A549 (cell line): ENCODE results near the gene NECTIN1. TPM values are rescaled to one million over a fixed set of nuclear protein-coding genes. Genes with fewer than 3 reads are reported as not detected.

Experiments used
- ATAC-seq, 2 experiments: fragments of 200-7000 bp in 1 of 2; fragments of >200 bp in 1 of 2; cut with Nextera tagmentation in 1 of 2; cut with Tn5 transposase in 1 of 2; 3 replicates each; pipeline versions ENCODE4 v1.8.0 to v1.9.1; 2018 to 2020; ENCODE audit warnings: mild to moderate bottlenecking in 1 of 2, moderate library complexity in 1 of 2
- CTCF ChIA-PET: fragments of 300-600 bp; sonication (Branson Sonifier 250); formaldehyde crosslinking; extraction: SDS; loops from one replicate; lab custom pipeline; 2021; ENCODE audit warnings: antibody characterized with exemption, inconsistent platforms; lab: Yijun Ruan, JAX
- POLR2A ChIA-PET: fragments of 350-600 bp; formaldehyde crosslinking; extraction: SDS; loops from one replicate; lab custom pipeline; 2021; ENCODE audit warnings: antibody characterized with exemption, inconsistent platforms; lab: Yijun Ruan, JAX
- DNase-seq, 2 experiments: peaks; one replicate each; pipeline versions ENCODE4 v3.0.0 to v3.0.0-alpha.2; 2011 to 2016; ENCODE audit warnings: low read depth in 1 of 2, low spot score in 1 of 2
- FAIRE-seq: peaks from 2 replicates; lab custom pipeline; 2011; peaks lifted over from hg19 to GRCh38; lab: Jason Lieb, UNC
- H3K27ac ChIP-seq, 2 experiments: fragments of >200 bp; sonication (Bioruptor Twin); formaldehyde crosslinking; 3 replicates each; pipeline ENCODE4 v1.5.1; 2016 to 2017
- H3K4me1 ChIP-seq: fragments of >200 bp; sonication (Bioruptor Twin); formaldehyde crosslinking; 3 replicates; pipeline ENCODE4 v1.6.1; 2016
- H3K4me2 ChIP-seq: fragments of >200 bp; sonication (Bioruptor Twin); formaldehyde crosslinking; 3 replicates; pipeline ENCODE4 v1.6.1; 2016
- H3K4me3 ChIP-seq: fragments of >200 bp; sonication (Bioruptor Twin); formaldehyde crosslinking; 3 replicates; pipeline ENCODE4 v1.5.1; 2016
- H3K9me3 ChIP-seq: fragments of >200 bp; sonication (Bioruptor Twin); formaldehyde crosslinking; 3 replicates; pipeline ENCODE4 v1.6.1; 2016
- CBX2 ChIP-seq: fragments of 200-600 bp; sonication (generic); IDR thresholded peaks from 2 replicates; pipeline ENCODE4 v1.6.1; 2016; ENCODE audit warnings: low read depth, mild to moderate bottlenecking, borderline replicate concordance
- CBX8 ChIP-seq: fragments of 200-600 bp; sonication (generic); IDR thresholded peaks from 2 replicates; pipeline ENCODE4 v1.6.1; 2016
- CHD4 ChIP-seq: fragments of 200-600 bp; sonication (generic); IDR thresholded peaks from 2 replicates; pipeline ENCODE4 v1.6.1; 2016; ENCODE audit warnings: antibody characterized with exemption, mild to moderate bottlenecking, borderline replicate concordance
- EHF ChIP-seq: fragments of 250-450 bp; sonication (Bioruptor Pico); IDR thresholded peaks from 2 replicates; pipeline ENCODE4 v1.5.0; 2020; ENCODE audit warnings: mild to moderate bottlenecking
- EHMT2 ChIP-seq: fragments of 200-600 bp; sonication (generic); IDR thresholded peaks from 2 replicates; pipeline ENCODE4 v1.6.1; 2016; ENCODE audit warnings: antibody characterized with exemption, low read depth, mild to moderate bottlenecking, moderate library complexity
- EP300 ChIP-seq, 2 experiments: fragments of >200 bp; sonication (Bioruptor Twin); formaldehyde crosslinking; IDR thresholded peaks; 2 replicates in 1 of 2; 3 replicates in 1 of 2; pipeline ENCODE4 v1.6.1; 2016 to 2017
- FOSB ChIP-seq: fragments of 250-450 bp; sonication (Bioruptor Pico); IDR thresholded peaks from 2 replicates; pipeline ENCODE4 v1.5.0; 2020; ENCODE audit warnings: mild to moderate bottlenecking, moderate library complexity
- FOSL2 ChIP-seq, 2 experiments: fragments of 450-650 bp in 1 of 2; fragments of >200 bp in 1 of 2; sonication (Bioruptor Twin) in 1 of 2; formaldehyde crosslinking; IDR thresholded peaks; 2 replicates each; pipeline versions ENCODE4 v1.5.0 to v1.6.1; 2016 to 2020; ENCODE audit warnings: mild to moderate bottlenecking in 1 of 2, moderate library complexity in 1 of 2
- GATA3 ChIP-seq: IDR thresholded peaks from 2 replicates; pipeline ENCODE4 v1.6.1; 2012; ENCODE audit warnings: borderline replicate concordance
- MYC ChIP-seq: IDR thresholded peaks from 2 replicates; pipeline ENCODE4 v1.6.1; 2012; ENCODE audit warnings: mild to moderate bottlenecking, inconsistent platforms, low read length, improper control_type of control experiment, borderline replicate concordance
- POLR2AphosphoS2 ChIP-seq: conservative IDR thresholded peaks from 2 replicates; pipeline ENCODE4 v1.6.1; 2012; ENCODE audit warnings: low read length, improper control_type of control experiment, inconsistent platforms
- RARB ChIP-seq: fragments of 250-450 bp; sonication (Bioruptor Pico); IDR thresholded peaks from 2 replicates; pipeline ENCODE4 v1.8.0; 2021; ENCODE audit warnings: mild to moderate bottlenecking, moderate library complexity
- RCOR1 ChIP-seq: fragments of 150-350 bp; IDR thresholded peaks from 2 replicates; pipeline ENCODE4 v1.6.1; 2014; ENCODE audit warnings: antibody characterized with exemption, low read length, low read depth
- SMC3 ChIP-seq: fragments of >200 bp; sonication (Bioruptor Twin); formaldehyde crosslinking; IDR thresholded peaks from 3 replicates; pipeline ENCODE4 v1.6.1; 2018; ENCODE audit warnings: inconsistent platforms
- SREBF2 ChIP-seq: fragments of 450-650 bp; IDR thresholded peaks from 2 replicates; pipeline ENCODE4 v1.6.1; 2014; ENCODE audit warnings: mild to moderate bottlenecking, moderate library complexity
- TFCP2L1 ChIP-seq: fragments of 250-450 bp; sonication (Bioruptor Pico); IDR thresholded peaks from 2 replicates; pipeline ENCODE4 v1.5.0; 2021; ENCODE audit warnings: mild to moderate bottlenecking
- TP53 ChIP-seq: fragments of 250-450 bp; sonication (Bioruptor Pico); IDR thresholded peaks from 2 replicates; pipeline ENCODE4 v1.5.0; 2021; ENCODE audit warnings: mild to moderate bottlenecking, moderate library complexity
- ZC3H11A ChIP-seq: fragments of 450-650 bp; IDR thresholded peaks from 2 replicates; pipeline ENCODE4 v1.6.1; 2014; ENCODE audit warnings: antibody characterized with exemption, mild to moderate bottlenecking
- WGBS: methylation state at CpG from one replicate; pipeline ENCODE4 v1.1.6; 2017; ENCODE audit errors: missing lambda C conversion rate; 5-methylcytosine and 5-hydroxymethylcytosine counted together
- polyA plus RNA-seq, 4 experiments: library from polyadenylated mRNA; depleted of rRNA in 3 of 4; stranded (reverse); fragments of >200 nt; fragmentation: RNase III in 1 of 4; extraction: RNeasy Plus Mini Kit Qiagen cat#74134 plus additional on column Dnase treatment in 1 of 4; gene quantifications; 2 replicates in 3 of 4; 3 replicates in 1 of 4; pipeline ENCODE4 v1.2.3, GENCODE V29; 2011 to 2017
- TF ChIP-seq, protein P1 (sequence below): fragments of 250-450 bp; sonication (Bioruptor Pico); IDR thresholded peaks from 2 replicates; pipeline ENCODE4 v1.5.0; 2020; ENCODE audit warnings: low read depth, mild to moderate bottlenecking, moderate library complexity
- TF ChIP-seq, protein P2 (sequence below): IDR thresholded peaks from 2 replicates; pipeline ENCODE4 v1.6.1; 2012; ENCODE audit warnings: low read depth, borderline replicate concordance
- TF ChIP-seq, protein P3 (sequence below): fragments of 200-600 bp; sonication (generic); IDR thresholded peaks from 2 replicates; pipeline ENCODE4 v1.6.1; 2016; ENCODE audit warnings: antibody characterized with exemption, mild to moderate bottlenecking, moderate library complexity

NECTIN1 gene
- polyA plus RNA-seq, 2 of the 4 experiments (the other 2 are of a cell fraction) = 2.2 to 5.5 TPM

DNA sequence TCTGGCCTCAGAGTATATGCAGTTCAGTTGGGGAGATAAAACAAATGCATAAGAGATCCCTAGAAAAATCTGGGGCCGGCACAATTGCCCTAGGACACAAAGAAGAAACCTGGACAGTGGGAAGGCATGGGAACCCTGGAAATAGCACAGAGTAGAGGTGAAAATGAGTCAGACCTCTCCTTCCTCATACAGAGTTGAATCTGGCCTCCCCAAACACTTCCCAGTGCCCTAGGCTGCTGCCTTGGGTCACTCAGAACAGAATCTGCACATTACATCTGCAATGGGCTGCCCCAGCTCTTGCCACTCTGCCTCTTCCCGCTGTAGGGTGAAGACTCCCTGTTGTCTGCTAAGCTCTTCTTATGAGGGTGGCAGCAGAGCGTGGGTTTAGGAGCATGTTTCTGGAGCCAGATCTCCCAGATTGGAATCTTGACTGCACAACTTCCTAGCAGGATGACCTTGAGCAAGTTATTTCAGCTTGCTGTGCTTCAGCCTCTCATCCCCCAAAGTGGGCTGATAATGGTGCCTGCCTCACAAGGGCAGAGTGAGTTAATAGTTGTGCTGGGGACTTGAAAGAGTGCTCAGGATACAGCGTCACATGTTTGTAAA, 47.1 kb upstream of the NECTIN1 start:
- ChIA-PET POLR2A (no interaction called here), CTCF (no interaction called here)
- Histone ChIP-seq H3K4me1 (no peaks in the 10 kb centered on the region), H3K4me2 (no peak overlapping the region), H3K27ac (no peak overlapping the region), H3K9me3 (no peaks in the 10 kb centered on the region), H3K4me3 (no peak overlapping the region)
- DNase-seq = no peak
- TF ChIP-seq MYC (no peak), SREBF2 (no peak), FOSL2 (IDR thresholded peaks at IDR 0.05) (no peak), FOSL2 (CRISPR knock-in tag; IDR thresholded peaks at IDR 0.05) (no peak), CBX8 (no peak), RCOR1 (no peak), CBX2 (no peak), RARB (CRISPR knock-in tag) (no peak), ZC3H11A (no peak), CHD4 (no peak), TFCP2L1 (no peak), GATA3 (no peak), EP300 (IDR thresholded peaks at IDR 0.05) (no peak), FOSB (no peak), POLR2AphosphoS2 (no peak), EHF (CRISPR knock-in tag) (no peak), TP53 (no peak)
- TF ChIP-seq, protein P1, sequence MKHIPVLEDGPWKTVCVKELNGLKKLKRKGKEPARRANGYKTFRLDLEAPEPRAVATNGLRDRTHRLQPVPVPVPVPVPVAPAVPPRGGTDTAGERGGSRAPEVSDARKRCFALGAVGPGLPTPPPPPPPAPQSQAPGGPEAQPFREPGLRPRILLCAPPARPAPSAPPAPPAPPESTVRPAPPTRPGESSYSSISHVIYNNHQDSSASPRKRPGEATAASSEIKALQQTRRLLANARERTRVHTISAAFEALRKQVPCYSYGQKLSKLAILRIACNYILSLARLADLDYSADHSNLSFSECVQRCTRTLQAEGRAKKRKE (CRISPR knock-in tag) = no peak
- TF ChIP-seq, protein P2, sequence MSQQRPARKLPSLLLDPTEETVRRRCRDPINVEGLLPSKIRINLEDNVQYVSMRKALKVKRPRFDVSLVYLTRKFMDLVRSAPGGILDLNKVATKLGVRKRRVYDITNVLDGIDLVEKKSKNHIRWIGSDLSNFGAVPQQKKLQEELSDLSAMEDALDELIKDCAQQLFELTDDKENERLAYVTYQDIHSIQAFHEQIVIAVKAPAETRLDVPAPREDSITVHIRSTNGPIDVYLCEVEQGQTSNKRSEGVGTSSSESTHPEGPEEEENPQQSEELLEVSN = no peak
- no peak for FAIRE-seq
- no peak for ATAC-seq
- WGBS = 13% methylated on average over 4 of the region's 4 CpGs

DNA sequence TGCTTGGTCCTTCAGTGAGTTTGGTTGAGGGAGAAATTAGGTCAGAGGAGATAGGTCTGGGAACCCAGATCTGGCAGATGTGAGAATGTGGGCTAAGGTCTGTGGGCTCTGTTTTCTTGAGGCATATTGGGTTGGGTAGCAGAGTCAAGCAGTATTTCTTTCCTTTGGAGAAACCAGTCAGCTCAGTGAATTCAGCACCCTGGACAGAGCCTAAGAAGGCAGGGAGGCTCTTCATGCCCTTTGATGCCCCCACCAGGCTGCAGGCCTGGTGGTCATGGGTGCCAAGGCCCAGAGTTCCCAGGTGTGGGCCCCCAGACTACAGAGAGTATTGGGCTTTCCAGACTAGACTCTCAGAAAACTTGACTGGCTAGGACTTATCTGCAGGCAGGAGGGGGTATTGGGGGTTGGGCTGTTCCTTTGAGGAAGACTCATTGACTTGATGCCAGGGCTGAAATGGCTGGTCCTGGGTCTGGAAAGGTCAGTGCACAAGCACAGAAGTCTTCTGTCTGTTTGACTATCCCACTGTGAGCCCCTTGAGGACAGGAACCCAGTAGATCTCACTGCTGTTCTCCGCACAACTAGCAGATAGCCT, 45.3 kb upstream of the NECTIN1 start:
- POLR2A ChIA-PET = no interaction called here
- CTCF ChIA-PET = interaction anchor here (1.2 kb wide), 1 partner anchor 24 kb away, joined by 4 read pairs; no protein-coding TSS in a partner anchor
- Histone ChIP-seq H3K4me1 (no peaks in the 10 kb centered on the region), H3K4me2 (no peak overlapping the region), H3K27ac (no peak overlapping the region), H3K4me3 (no peak overlapping the region), H3K9me3 (no peaks in the 10 kb centered on the region)
- 100% methylated on average over 1 of the region's 1 CpG for WGBS
- TF ChIP-seq EHMT2 = peak; percentile 86
- TF ChIP-seq, protein P3, sequence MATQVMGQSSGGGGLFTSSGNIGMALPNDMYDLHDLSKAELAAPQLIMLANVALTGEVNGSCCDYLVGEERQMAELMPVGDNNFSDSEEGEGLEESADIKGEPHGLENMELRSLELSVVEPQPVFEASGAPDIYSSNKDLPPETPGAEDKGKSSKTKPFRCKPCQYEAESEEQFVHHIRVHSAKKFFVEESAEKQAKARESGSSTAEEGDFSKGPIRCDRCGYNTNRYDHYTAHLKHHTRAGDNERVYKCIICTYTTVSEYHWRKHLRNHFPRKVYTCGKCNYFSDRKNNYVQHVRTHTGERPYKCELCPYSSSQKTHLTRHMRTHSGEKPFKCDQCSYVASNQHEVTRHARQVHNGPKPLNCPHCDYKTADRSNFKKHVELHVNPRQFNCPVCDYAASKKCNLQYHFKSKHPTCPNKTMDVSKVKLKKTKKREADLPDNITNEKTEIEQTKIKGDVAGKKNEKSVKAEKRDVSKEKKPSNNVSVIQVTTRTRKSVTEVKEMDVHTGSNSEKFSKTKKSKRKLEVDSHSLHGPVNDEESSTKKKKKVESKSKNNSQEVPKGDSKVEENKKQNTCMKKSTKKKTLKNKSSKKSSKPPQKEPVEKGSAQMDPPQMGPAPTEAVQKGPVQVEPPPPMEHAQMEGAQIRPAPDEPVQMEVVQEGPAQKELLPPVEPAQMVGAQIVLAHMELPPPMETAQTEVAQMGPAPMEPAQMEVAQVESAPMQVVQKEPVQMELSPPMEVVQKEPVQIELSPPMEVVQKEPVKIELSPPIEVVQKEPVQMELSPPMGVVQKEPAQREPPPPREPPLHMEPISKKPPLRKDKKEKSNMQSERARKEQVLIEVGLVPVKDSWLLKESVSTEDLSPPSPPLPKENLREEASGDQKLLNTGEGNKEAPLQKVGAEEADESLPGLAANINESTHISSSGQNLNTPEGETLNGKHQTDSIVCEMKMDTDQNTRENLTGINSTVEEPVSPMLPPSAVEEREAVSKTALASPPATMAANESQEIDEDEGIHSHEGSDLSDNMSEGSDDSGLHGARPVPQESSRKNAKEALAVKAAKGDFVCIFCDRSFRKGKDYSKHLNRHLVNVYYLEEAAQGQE = peak; percentile 92
- no peak for TF ChIP-seq SMC3
- ATAC-seq (no peak), FAIRE-seq (no peak), DNase-seq (no peak)
